ENCODE data around the gene FAM13C. TPM values are rescaled to one million over a fixed set of nuclear protein-coding genes. Genes with fewer than 3 reads are reported as not detected.
"Not testable (repeated sequence)": the region's sequence is repeated elsewhere in the genome, so short reads cannot be mapped to it uniquely, and the experiment has no call there.

Gene FAM13C
- total RNA-seq, 1 donor from 2014 or later, result 0.07 TPM

DNA sequence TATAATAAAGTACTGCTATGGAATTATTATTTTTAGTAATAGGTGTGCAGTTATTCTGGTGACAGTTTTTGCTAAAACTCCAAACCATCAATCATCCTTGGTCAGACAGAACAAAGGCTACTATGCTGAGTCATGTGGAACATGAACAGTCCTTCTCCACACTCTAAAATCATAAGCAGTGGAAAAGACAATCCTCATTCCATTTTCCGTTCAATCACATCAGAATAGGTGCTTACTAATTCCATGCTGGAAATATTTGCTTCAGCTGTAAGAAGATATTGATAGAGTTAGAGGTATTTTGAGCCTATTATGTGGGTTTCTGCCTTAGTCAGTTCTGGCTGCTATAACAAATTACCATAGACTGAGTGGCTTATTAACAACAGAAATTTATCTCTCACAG, 82.9 kb downstream of the FAM13C start:
- DNase-seq (ENCODE audit: low read depth, low spot score), result no peak

- DNase-seq (ENCODE audit: low read depth, low spot score), result no peak
Measured at GRCh38 chr10:59276919-59277318, 85.4 kb downstream of the FAM13C start.

GRCh38 chr10:59276133-59276532, 86.2 kb downstream of the FAM13C start:
- DNase-seq (ENCODE audit: low read depth, low spot score), result no peak

- DNase-seq (ENCODE audit: low read depth, low spot score), result no peak
Measured at GRCh38 chr10:59273445-59273844, 88.9 kb downstream of the FAM13C start.

GRCh38 chr10:59272061-59272460, 90.3 kb downstream of the FAM13C start:
- DNase-seq (ENCODE audit: low read depth, low spot score), result no peak

- DNase-seq (ENCODE audit: low read depth, low spot score), result no peak
Measured at GRCh38 chr10:59271160-59271559, 91.2 kb downstream of the FAM13C start.

DNA sequence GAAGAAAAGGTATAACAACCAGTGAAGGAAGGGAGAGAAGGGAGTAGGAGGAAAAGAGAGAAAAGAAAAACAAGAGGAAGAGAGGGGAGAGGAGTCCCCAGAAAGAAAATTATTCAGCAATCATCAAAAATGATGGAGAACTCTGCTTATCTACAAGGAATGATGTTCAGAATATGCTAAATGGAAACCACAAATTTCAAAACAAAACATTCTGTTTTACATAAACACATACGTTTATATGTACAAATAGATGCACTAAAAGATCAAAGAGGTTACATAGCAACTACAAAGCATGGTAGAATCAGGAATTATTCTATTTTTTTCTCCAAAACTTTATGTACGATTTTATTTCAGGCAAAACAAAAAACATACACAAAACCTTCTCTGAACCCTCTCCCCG, 91.9 kb downstream of the FAM13C start:
- DNase-seq (ENCODE audit: low read depth, low spot score), result no peak

- no peak for DNase-seq (ENCODE audit: low read depth, low spot score)
Measured at GRCh38 chr10:59269651-59270050, 92.7 kb downstream of the FAM13C start.

DNA sequence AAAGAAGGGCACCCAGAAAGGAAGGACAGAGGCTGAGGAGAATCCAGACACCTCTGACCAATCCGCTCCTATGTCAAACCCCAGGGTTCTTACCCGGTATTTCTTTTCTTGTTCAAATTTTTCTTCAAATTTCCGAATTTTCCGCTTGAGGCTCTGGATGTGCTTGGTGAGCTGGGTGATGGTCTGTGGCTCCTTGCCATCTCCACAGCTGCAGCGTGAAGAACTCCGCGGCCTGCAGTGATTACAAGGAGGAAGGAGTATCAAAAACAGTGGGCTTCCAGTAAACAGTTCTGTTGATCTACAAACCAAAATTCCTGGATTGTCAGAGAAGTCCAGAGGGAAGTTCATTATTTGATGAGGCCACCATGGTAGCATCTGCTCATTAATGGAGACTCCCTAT, 93.9 kb downstream of the FAM13C start:
- no peak for DNase-seq (ENCODE audit: low read depth, low spot score)

GRCh38 chr10:59266321-59266720, 96.0 kb downstream of the FAM13C start:
- no peak for DNase-seq (ENCODE audit: low read depth, low spot score)

DNA sequence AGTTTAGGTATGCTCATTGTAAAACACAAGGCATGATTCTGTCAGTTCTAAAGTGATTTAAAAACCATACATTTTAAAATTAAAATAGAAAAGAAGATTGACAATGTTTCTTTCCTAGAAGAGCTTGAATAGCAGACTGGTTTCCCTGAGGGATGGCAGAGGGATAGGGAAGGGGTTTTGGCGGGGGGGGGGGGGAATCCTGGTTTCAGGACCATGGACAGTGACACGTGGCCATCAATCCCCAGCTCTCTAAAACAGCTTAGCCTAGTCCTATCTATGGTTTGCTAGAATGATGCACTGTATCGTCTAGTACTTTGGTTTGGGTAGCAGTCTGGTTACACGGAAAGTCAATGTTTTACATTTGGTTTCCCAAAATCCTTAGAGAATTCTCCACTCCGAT, 97.2 kb downstream of the FAM13C start:
- no peak for DNase-seq (ENCODE audit: low read depth, low spot score)

- DNase-seq (ENCODE audit: low read depth, low spot score), result no peak
Measured at GRCh38 chr10:59258890-59259289, 103.5 kb downstream of the FAM13C start.

GRCh38 chr10:59257224-59257623, 105.1 kb downstream of the FAM13C start:
- DNase-seq (ENCODE audit: low read depth, low spot score), result no peak

DNA sequence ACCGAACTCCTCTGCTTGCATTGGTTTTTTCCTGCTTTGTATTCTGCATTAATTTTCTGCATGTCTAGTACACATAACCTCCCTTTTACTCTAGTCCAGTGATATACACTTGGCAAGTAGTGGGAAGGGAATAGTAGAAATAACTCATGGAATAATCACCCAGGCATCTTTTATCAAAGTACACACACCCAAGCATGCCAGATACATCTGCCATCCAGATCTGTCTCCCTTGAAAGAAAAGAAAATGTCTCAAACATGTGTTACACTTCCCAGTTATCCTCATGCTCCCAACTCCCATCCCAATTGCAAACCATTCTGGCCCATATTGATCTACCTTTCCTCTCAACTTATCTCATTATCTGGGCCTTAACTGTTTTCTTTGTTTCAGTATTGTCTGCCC, 106.9 kb downstream of the FAM13C start:
- DNase-seq (ENCODE audit: low read depth, low spot score), result no peak

DNA sequence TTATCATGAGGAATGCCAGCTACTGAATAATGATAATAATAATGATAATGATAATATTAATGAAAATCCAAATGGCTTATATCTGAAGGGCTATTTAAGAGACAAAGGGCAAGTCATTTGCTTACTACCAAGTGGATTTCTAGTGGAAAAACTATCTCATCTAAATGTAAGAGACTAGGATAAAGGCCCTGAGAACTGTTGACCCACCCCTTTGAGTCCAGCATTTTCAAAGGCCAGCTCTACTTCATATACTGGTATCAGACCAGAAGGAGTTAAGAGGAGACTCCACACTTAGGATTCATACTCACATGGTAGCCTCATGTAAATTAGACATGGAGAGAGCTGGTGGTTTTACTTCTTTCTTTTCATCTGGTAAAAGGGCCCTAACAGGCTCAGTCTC, 109.9 kb downstream of the FAM13C start:
- no peak for DNase-seq (ENCODE audit: low read depth, low spot score)

DNA sequence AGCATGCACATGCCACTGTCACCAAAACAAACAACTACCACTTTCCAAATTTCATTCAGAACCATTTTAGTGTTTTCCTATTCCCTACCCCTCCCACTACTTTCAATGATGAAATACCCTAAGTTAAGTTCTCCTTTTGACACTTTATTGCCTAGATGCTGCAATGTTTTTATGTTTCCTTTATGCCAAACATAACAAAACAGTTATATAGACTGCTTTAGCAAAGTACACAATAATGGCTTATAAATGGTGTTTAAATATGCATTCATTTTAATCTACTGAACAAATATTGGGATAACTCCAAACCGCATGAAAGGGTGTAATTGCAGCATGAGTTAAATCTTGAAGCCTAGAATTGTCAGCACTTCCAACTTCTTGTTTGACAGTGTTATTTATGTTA, 116.7 kb downstream of the FAM13C start:
- DNase-seq (ENCODE audit: low read depth, low spot score), result no peak

DNA sequence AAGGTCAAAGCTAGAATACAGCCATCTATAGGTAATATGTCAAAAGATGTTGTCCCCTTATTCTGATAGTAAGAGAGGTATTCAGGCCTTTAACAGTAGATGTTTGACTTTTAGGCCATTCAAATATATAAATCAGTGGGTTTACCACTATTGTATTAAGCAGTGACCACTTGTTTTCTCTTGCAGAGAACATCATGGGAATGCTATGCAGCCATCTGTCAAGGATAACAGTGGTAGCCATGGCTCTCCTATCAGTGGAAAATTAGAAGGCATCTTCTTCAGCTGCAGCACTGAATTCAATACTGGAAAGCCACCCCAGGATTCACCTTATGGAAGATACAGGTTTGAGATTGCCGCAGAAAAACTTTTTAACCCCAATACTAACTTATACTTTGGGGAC, 117.5 kb downstream of the FAM13C start:
- DNase-seq (ENCODE audit: low read depth, low spot score), result no peak

DNA sequence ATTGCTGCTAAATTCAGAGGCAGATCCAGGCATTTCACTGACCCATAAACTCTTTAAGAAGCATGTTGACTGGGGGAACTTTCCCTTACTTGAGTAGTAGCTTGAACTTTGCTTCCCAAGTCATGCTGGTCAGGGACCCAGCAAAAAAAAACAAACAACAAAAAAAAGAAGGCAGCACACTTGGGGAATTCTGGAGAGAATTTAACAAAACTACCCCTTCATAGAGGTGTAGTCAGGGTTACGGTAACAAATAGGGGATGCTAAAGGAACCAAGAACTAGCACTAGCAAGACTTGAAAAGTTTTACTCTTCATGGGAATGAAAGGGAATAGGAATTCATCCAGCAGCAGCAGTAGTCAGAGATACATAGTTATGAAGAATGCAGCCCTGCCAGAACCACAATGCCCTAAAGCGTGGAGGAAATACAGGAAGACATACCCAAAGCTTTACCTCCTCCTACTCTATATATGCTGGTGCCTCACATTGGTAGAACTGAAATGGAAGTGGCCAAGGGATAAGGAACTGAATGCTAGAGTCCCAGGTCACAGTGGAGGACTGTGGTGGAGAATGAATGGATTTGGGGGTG, 118.6 kb downstream of the FAM13C start:
- DNase-seq (ENCODE audit: low read depth, low spot score), result no peak

- no peak for DNase-seq (ENCODE audit: low read depth, low spot score)
Measured at GRCh38 chr10:59242991-59243390, 119.4 kb downstream of the FAM13C start.

GRCh38 chr10:59242057-59242456, 120.3 kb downstream of the FAM13C start:
- no peak for DNase-seq (ENCODE audit: low read depth, low spot score)

GRCh38 chr10:59240582-59241183, 121.7 kb downstream of the FAM13C start:
- peak; percentile 1 for DNase-seq (ENCODE audit: low read depth, low spot score)

GRCh38 chr10:59239108-59239507, 123.2 kb downstream of the FAM13C start:
- DNase-seq (ENCODE audit: low read depth, low spot score), result not testable (repeated sequence)

DNA sequence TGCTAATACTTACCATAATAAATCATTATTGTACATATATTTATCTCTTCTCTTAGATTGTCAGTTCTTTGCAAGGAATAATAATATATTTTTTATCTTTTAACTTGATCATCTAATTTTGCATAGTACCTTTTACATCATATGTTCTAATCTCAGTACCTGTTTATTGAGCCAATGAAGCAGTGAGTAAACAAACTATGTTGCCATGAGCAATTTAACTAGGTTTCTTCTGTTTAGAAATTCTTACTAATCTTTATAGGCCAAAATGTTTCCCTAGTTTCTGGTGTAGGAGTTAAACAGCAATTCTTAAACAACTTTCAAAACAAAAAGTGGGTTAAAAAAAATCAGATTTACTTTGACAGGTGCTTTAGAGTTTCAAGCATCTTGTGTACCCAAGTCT, 124.6 kb downstream of the FAM13C start:
- DNase-seq (ENCODE audit: low read depth, low spot score), result no peak
